Measurements from ENCODE around the gene ANGPTL7.

Gene ANGPTL7

DNA sequence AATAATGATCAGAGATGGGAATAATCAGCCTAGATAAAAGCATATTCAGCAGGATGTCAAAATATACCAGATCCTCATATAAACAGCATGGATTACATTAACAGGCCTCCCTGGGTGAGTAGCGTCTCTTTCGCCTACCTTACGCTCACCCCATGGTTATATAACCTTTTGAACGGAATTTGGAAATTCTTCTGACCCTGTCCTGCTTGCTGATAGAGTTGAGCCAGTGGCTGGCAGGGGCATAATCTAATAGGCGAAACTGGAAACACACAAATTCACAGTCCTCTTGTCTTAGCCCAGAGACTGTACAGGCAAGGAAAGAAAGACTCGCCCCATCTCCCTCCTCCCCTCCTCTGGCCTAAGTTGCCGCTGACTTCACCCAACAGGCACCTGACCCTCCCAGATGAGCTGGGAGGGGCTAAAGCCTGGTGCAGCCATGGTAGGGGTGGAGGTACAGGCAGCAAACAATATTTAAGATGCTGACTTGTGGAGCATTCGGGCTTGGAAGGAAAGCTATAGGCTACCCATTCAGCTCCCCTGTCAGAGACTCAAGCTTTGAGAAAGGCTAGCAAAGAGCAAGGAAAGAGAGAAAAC, at the start of gene ANGPTL7:
ANGPTL7 (plus strand) TSS at position 498 of the 594 bp plus-strand sequence. CDS start 225 bp downstream, outside the sequence.
- Histone ChIP-seq H3K9ac (ENCODE audit: low read depth, low read length) (no peak within 1 kb of the TSS; the same call in 1 of the 2 replicates), H3K9me3 (ENCODE audit: insufficient read depth, low read depth, low read length) (no peaks in the 10 kb centered on the region), H3K27me3 (ENCODE audit: insufficient read depth, low read length) (no peaks in the 10 kb centered on the region), H3K4me1 (ENCODE audit: insufficient read depth, low read length) (no peaks in the 10 kb centered on the region), H3K27ac (ENCODE audit: low read length) (no peak within 1 kb of the TSS), H3K4me3 (ENCODE audit: low read length) (no peak within 1 kb of the TSS), H3K36me3 (ENCODE audit: insufficient read depth, low read depth, low read length) (peaks cover 79% of the 10 kb centered on the region)

GRCh38 chr1:11142618-11143391, 46.4 kb upstream of the ANGPTL7 start:
- no peaks in the 10 kb centered on the region for H3K9me3 ChIP-seq (ENCODE audit: insufficient read depth, low read depth, low read length)
- H3K36me3 ChIP-seq (ENCODE audit: insufficient read depth, low read depth, low read length), result peaks cover 72% of the 10 kb centered on the region
- peaks cover 5% of the 10 kb centered on the region; the same call in 1 of the 2 replicates for H3K4me1 ChIP-seq (ENCODE audit: insufficient read depth, low read length)
- no peak overlapping the region for H3K9ac ChIP-seq (ENCODE audit: low read depth, low read length)
- no peaks in the 10 kb centered on the region for H3K27me3 ChIP-seq (ENCODE audit: insufficient read depth, low read length)
- no peak overlapping the region for H3K4me3 ChIP-seq (ENCODE audit: low read length)
- no peak overlapping the region for H3K27ac ChIP-seq (ENCODE audit: low read length)

DNA sequence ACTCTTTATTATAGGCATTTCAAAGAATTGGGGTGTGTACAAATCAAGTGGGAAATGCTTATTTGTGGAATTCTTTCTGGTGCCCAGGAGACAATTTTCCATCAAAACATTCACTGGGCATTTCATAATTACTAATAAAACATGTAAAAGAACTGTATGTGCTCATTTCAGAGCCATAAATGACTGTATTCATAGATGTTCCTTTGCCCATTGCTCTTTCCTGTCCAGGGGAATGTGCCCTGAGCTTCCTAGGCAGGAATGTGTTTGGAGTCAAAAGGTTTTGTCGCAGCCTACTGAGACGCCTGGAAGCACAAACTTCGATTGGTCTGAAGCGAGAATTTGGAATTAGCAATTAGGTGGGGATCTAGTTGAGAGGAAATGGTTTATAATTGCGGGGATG, 45.8 kb upstream of the ANGPTL7 start:
- Histone ChIP-seq H3K36me3 (ENCODE audit: insufficient read depth, low read depth, low read length) (peaks cover 71% of the 10 kb centered on the region), H3K9me3 (ENCODE audit: insufficient read depth, low read depth, low read length) (no peaks in the 10 kb centered on the region), H3K9ac (ENCODE audit: low read depth, low read length) (no peak overlapping the region)

DNA sequence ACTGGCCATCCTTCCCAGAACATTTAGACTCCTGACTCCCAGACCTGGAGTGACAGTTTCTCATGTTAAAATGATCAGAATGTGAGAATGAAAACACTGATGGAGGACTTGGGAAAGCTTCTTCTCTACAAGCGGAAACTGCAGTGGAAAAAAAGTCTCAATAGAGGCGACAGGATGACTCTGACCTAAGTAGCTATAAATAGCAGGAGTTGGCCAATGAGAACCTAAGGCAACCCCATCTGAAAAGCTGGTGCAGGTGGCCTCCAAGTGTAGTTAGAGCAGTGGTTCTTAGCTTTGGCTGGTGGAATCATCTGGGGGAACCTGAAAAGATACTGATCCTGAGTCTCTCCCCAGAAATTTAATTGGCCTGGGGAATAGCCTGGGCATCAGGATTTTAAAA, 45.2 kb upstream of the ANGPTL7 start:
- Histone ChIP-seq H3K9me3 (ENCODE audit: insufficient read depth, low read depth, low read length) (no peaks in the 10 kb centered on the region), H3K27me3 (ENCODE audit: insufficient read depth, low read length) (no peaks in the 10 kb centered on the region), H3K9ac (ENCODE audit: low read depth, low read length) (no peak overlapping the region), H3K4me3 (ENCODE audit: low read length) (no peak overlapping the region), H3K4me1 (ENCODE audit: insufficient read depth, low read length) (peaks cover 10% of the 10 kb centered on the region; the same call in 1 of the 2 replicates), H3K36me3 (ENCODE audit: insufficient read depth, low read depth, low read length) (peaks cover 68% of the 10 kb centered on the region), H3K27ac (ENCODE audit: low read length) (no peak overlapping the region)

More for the DNA sequence above, 45.8 kb upstream of the ANGPTL7 start:
- H3K4me3 ChIP-seq (ENCODE audit: low read length), result no peak overlapping the region
- H3K27ac ChIP-seq (ENCODE audit: low read length), result no peak overlapping the region
- H3K27me3 ChIP-seq (ENCODE audit: insufficient read depth, low read length), result no peaks in the 10 kb centered on the region
- peaks cover 10% of the 10 kb centered on the region; the same call in 1 of the 2 replicates for H3K4me1 ChIP-seq (ENCODE audit: insufficient read depth, low read length)

GRCh38 chr1:11144570-11145256, 44.4 kb upstream of the ANGPTL7 start:
- H3K4me3 ChIP-seq (ENCODE audit: low read length), result no peak overlapping the region
- H3K4me1 ChIP-seq (ENCODE audit: insufficient read depth, low read length), result peaks cover 10% of the 10 kb centered on the region
- no peaks in the 10 kb centered on the region for H3K9me3 ChIP-seq (ENCODE audit: insufficient read depth, low read depth, low read length)
- H3K27me3 ChIP-seq (ENCODE audit: insufficient read depth, low read length), result no peaks in the 10 kb centered on the region
- no peak overlapping the region for H3K27ac ChIP-seq (ENCODE audit: low read length)
- H3K36me3 ChIP-seq (ENCODE audit: insufficient read depth, low read depth, low read length), result peaks cover 69% of the 10 kb centered on the region
- no peak overlapping the region for H3K9ac ChIP-seq (ENCODE audit: low read depth, low read length)

DNA sequence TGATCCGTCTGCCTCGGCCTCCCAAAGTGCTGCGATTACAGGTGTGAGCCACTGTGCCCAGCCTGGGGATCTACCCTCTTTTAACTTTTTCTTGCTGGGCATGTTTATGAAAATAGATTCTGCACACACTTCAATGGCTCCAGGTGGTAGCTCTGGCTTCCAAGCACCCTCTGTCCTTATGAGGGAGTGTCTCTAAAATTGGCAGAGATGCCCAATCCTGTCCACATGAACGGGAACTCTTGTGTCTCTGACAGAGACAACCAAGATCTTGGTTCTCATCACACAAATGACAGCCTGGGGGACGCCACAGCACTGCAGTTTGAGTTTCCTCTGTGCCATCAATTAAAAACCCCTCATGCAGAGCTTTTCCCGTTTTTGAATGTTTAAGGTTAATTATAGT, 43.4 kb upstream of the ANGPTL7 start:
- Histone ChIP-seq H3K9ac (ENCODE audit: low read depth, low read length) (no peak overlapping the region), H3K9me3 (ENCODE audit: insufficient read depth, low read depth, low read length) (no peaks in the 10 kb centered on the region), H3K4me3 (ENCODE audit: low read length) (no peak overlapping the region), H3K27me3 (ENCODE audit: insufficient read depth, low read length) (no peaks in the 10 kb centered on the region), H3K27ac (ENCODE audit: low read length) (no peak overlapping the region), H3K4me1 (ENCODE audit: insufficient read depth, low read length) (peaks cover 10% of the 10 kb centered on the region), H3K36me3 (ENCODE audit: insufficient read depth, low read depth, low read length) (peaks cover 74% of the 10 kb centered on the region)

- no peak overlapping the region for H3K27ac ChIP-seq (ENCODE audit: low read length)
- H3K9ac ChIP-seq (ENCODE audit: low read depth, low read length), result no peak overlapping the region
- H3K4me1 ChIP-seq (ENCODE audit: insufficient read depth, low read length), result peaks cover 10% of the 10 kb centered on the region
- H3K9me3 ChIP-seq (ENCODE audit: insufficient read depth, low read depth, low read length), result no peaks in the 10 kb centered on the region
- H3K27me3 ChIP-seq (ENCODE audit: insufficient read depth, low read length), result no peaks in the 10 kb centered on the region
- peaks cover 89% of the 10 kb centered on the region for H3K36me3 ChIP-seq (ENCODE audit: insufficient read depth, low read depth, low read length)
- no peak overlapping the region for H3K4me3 ChIP-seq (ENCODE audit: low read length)
These were observed 41.9 kb upstream of the ANGPTL7 start for GRCh38 chr1:11147197-11147770.

DNA sequence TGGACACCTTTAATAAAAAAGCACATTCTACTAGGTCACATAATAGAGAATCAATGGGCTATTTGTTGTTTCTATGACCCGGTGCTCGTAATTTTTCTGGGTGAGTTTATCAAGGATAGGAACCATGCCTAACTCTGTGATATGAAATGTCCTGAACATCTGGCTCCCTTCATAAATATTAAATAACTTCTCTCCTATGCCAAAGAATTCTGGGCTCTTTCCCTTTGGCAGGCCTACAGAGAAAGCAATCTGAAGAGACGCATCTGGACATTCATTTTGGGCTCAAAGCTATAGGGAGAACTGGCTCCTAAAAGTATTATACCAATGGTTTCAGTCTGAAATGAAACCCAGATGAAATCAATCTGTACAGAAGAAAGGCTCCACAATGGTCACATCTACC, 38.8 kb upstream of the ANGPTL7 start:
- H3K4me3 ChIP-seq (ENCODE audit: low read length), result no peak overlapping the region
- no peaks in the 10 kb centered on the region for H3K9me3 ChIP-seq (ENCODE audit: insufficient read depth, low read depth, low read length)
- H3K27ac ChIP-seq (ENCODE audit: low read length), result no peak overlapping the region
- peaks cover 17% of the 10 kb centered on the region for H3K4me1 ChIP-seq (ENCODE audit: insufficient read depth, low read length)
- no peak overlapping the region for H3K9ac ChIP-seq (ENCODE audit: low read depth, low read length)
- no peaks in the 10 kb centered on the region for H3K27me3 ChIP-seq (ENCODE audit: insufficient read depth, low read length)
- peaks cover 82% of the 10 kb centered on the region for H3K36me3 ChIP-seq (ENCODE audit: insufficient read depth, low read depth, low read length)

GRCh38 chr1:11151114-11151513, 38.0 kb upstream of the ANGPTL7 start:
- Histone ChIP-seq H3K27me3 (ENCODE audit: insufficient read depth, low read length) (no peaks in the 10 kb centered on the region), H3K9ac (ENCODE audit: low read depth, low read length) (no peak overlapping the region), H3K9me3 (ENCODE audit: insufficient read depth, low read depth, low read length) (no peaks in the 10 kb centered on the region), H3K4me3 (ENCODE audit: low read length) (no peak overlapping the region), H3K36me3 (ENCODE audit: insufficient read depth, low read depth, low read length) (peaks cover 82% of the 10 kb centered on the region), H3K27ac (ENCODE audit: low read length) (no peak overlapping the region), H3K4me1 (ENCODE audit: insufficient read depth, low read length) (peaks cover 17% of the 10 kb centered on the region)

GRCh38 chr1:11151826-11152612, 37.1 kb upstream of the ANGPTL7 start:
- H3K4me1 ChIP-seq (ENCODE audit: insufficient read depth, low read length), result peaks cover 12% of the 10 kb centered on the region
- H3K27ac ChIP-seq (ENCODE audit: low read length), result no peak overlapping the region
- H3K9me3 ChIP-seq (ENCODE audit: insufficient read depth, low read depth, low read length), result no peaks in the 10 kb centered on the region
- peaks cover 82% of the 10 kb centered on the region for H3K36me3 ChIP-seq (ENCODE audit: insufficient read depth, low read depth, low read length)
- H3K4me3 ChIP-seq (ENCODE audit: low read length), result no peak overlapping the region
- H3K27me3 ChIP-seq (ENCODE audit: insufficient read depth, low read length), result no peaks in the 10 kb centered on the region
- no peak overlapping the region for H3K9ac ChIP-seq (ENCODE audit: low read depth, low read length)

- Histone ChIP-seq H3K4me1 (ENCODE audit: insufficient read depth, low read length) (peaks cover 12% of the 10 kb centered on the region), H3K36me3 (ENCODE audit: insufficient read depth, low read depth, low read length) (peaks cover 80% of the 10 kb centered on the region), H3K9ac (ENCODE audit: low read depth, low read length) (no peak overlapping the region), H3K4me3 (ENCODE audit: low read length) (no peak overlapping the region), H3K27me3 (ENCODE audit: insufficient read depth, low read length) (no peaks in the 10 kb centered on the region), H3K27ac (ENCODE audit: low read length) (no peak overlapping the region), H3K9me3 (ENCODE audit: insufficient read depth, low read depth, low read length) (no peaks in the 10 kb centered on the region)
These were observed 36.4 kb upstream of the ANGPTL7 start for GRCh38 chr1:11152755-11153154.
